Calu3 (cell line): Measurements from ENCODE around the gene CLEC4F. TPM values are rescaled to one million over a fixed set of nuclear protein-coding genes. Genes with fewer than 3 reads are reported as not detected.

Experiments used
- BruUV-seq: library from RNA; stranded (reverse); fragments of 400-500 nt; replicated peaks from 2 replicates; lab custom pipeline; 2021; lab: Mats Ljungman, UMichigan
- CTCF ChIA-PET: fragments of 300-600 bp; sonication (Branson Sonifier 250); formaldehyde crosslinking; loops from one replicate; lab custom pipeline; 2022; ENCODE audit warnings: antibody characterized with exemption; lab: Charles Lee
- DNase-seq: peaks from one replicate; pipeline ENCODE4 v3.0.0; 2022
- H3K27ac Mint-ChIP-seq: one replicate; pipeline ENCODE4 v1.8.0; 2022; ENCODE audit warnings: mixed read lengths; ENCODE audit not compliant: unreplicated experiment
- H3K27me3 Mint-ChIP-seq: one replicate; pipeline ENCODE4 v1.8.0; 2022; ENCODE audit warnings: mixed read lengths; ENCODE audit not compliant: unreplicated experiment
- H3K36me3 Mint-ChIP-seq: one replicate; pipeline ENCODE4 v1.8.0; 2022; ENCODE audit warnings: mild to moderate bottlenecking, moderate library complexity, mixed read lengths; ENCODE audit not compliant: insufficient read depth, unreplicated experiment
- H3K4me1 Mint-ChIP-seq: one replicate; pipeline ENCODE4 v1.8.0; 2022; ENCODE audit warnings: mild to moderate bottlenecking, low read depth, mixed read lengths; ENCODE audit not compliant: unreplicated experiment
- H3K4me3 Mint-ChIP-seq: one replicate; pipeline ENCODE4 v1.8.0; 2022; ENCODE audit warnings: mild to moderate bottlenecking, low read depth, moderate library complexity, mixed read lengths; ENCODE audit not compliant: unreplicated experiment
- H3K9me3 Mint-ChIP-seq: one replicate; pipeline ENCODE4 v1.8.0; 2022; ENCODE audit warnings: low read depth, mixed read lengths; ENCODE audit not compliant: unreplicated experiment
- intact Hi-C: fragments of 100-400 bp; cut with micrococcal nuclease; formaldehyde crosslinking; loops from one replicate; pipeline ENCODE4 v1.10.0; 2022; ENCODE audit not compliant: unreplicated experiment
- total RNA-seq: library from RNA; stranded (reverse); gene quantifications from 2 replicates; pipeline ENCODE4 v1.2.3, GENCODE V29; 2022
- TF ChIP-seq, protein P1 (sequence below): fragments of 200-600 bp; IDR thresholded peaks from one replicate; pipeline ENCODE4 v1.8.0; 2022; ENCODE audit warnings: antibody characterized with exemption; ENCODE audit not compliant: unreplicated experiment

The CLEC4F gene
- total RNA-seq, 1 experiment from 2014 or later, result not detected

DNA sequence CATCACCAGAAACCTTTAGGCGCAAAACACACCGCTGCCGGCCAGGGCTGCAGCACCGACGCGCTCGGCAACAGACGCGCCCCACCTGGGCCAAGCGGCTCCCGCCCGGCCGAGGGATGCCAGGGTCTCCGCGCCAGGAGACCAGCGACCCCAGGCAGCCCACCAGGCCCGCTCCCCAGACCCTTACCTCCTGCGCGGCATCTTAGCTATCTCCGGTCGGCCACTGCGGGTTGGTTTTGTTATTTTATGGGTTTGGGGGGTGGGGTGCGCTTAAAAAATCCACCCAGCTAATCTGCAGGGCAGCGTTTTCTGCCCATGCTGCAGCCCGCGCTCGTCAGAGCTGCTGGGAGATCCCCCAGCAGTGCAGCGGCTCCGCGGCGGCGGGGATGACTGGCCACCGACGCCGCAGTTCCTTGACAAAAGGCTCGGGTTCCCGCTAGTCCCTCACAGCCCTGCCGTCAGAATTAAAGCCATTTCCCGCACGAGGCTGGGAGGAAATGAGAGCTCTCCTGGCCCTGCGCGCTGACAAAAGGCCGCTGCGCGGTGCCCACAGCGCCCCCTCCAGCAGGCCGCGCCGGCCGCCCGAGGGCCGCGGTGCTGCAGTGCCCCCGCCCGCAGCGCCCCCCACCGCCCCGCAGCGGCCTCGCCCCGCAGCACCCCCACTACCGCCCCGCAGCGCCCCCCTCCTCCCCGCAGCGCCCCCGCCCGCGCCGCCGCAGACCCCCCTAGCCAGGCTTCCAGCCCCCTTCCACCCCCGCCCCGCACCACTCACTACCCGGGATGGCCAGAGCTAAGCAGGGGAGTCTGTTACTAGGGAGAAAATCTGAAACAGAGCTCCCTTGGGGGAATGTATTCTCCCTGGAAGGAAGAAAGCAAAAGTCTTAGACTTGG lies 52.5 kb downstream of the CLEC4F start, which contains the start of gene ADD2:
Gene ADD2 (minus strand): TSS at position 502 of the 891 bp plus-strand sequence. CDS start 61,792 bp downstream, outside the sequence.
- no TSS peak for BruUV-seq
- Mint-ChIP-seq H3K4me1 (peaks cover 9% of the 10 kb centered on the region), H3K27ac (no peak within 1 kb of the TSS), H3K27me3 (peaks cover 95% of the 10 kb centered on the region), H3K9me3 (no peaks in the 10 kb centered on the region), H3K36me3 (peaks cover 4% of the 10 kb centered on the region), H3K4me3 (peak within 1 kb of the TSS; percentile 66)
- CTCF ChIA-PET, result no interaction called here
- intact Hi-C loops, result no loop called here
- no peak for DNase-seq
- TF ChIP-seq, protein P1, sequence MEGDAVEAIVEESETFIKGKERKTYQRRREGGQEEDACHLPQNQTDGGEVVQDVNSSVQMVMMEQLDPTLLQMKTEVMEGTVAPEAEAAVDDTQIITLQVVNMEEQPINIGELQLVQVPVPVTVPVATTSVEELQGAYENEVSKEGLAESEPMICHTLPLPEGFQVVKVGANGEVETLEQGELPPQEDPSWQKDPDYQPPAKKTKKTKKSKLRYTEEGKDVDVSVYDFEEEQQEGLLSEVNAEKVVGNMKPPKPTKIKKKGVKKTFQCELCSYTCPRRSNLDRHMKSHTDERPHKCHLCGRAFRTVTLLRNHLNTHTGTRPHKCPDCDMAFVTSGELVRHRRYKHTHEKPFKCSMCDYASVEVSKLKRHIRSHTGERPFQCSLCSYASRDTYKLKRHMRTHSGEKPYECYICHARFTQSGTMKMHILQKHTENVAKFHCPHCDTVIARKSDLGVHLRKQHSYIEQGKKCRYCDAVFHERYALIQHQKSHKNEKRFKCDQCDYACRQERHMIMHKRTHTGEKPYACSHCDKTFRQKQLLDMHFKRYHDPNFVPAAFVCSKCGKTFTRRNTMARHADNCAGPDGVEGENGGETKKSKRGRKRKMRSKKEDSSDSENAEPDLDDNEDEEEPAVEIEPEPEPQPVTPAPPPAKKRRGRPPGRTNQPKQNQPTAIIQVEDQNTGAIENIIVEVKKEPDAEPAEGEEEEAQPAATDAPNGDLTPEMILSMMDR, result no peak

DNA sequence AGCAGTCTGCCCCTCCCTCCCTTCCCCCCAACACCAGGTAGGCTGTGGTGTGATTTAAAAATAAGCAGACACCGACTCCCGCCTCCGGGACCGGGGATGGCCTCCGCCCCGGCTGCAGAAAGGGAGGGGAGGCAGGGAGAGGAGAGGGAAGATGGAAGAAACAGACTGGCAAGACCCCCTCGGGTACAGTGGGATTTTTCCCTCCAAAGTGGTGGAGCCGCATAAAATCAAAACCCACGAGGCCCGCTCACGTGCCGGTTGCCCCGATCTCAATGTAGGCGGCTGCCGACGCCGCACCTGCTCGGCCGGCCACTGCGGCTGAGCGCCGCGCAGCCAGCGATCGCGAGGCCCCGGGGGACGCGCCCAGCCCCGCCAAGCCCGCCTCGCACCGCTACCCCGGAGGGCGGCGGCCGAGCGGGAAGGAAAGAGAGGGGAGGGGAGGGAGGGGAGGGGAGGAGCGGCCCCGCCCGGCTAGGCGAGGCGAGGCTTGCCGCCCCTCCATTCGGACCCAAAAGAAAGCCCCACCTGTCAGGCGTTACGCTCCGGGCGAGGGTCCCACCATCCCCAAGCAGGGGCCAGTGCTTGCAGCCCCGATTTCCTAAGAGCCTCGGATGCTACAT lies 53.2 kb downstream of the CLEC4F start:
- Mint-ChIP-seq H3K27ac (no peak overlapping the region), H3K4me3 (peak overlapping the region; percentile 66), H3K36me3 (peaks cover 4% of the 10 kb centered on the region), H3K9me3 (no peaks in the 10 kb centered on the region), H3K27me3 (peaks cover 95% of the 10 kb centered on the region), H3K4me1 (peaks cover 9% of the 10 kb centered on the region)
- CTCF ChIA-PET, result no interaction called here
- intact Hi-C loops, result no loop called here
- no peak for DNase-seq
- TF ChIP-seq, protein P1, result no peak
- BruUV-seq, result no TSS peak

DNA sequence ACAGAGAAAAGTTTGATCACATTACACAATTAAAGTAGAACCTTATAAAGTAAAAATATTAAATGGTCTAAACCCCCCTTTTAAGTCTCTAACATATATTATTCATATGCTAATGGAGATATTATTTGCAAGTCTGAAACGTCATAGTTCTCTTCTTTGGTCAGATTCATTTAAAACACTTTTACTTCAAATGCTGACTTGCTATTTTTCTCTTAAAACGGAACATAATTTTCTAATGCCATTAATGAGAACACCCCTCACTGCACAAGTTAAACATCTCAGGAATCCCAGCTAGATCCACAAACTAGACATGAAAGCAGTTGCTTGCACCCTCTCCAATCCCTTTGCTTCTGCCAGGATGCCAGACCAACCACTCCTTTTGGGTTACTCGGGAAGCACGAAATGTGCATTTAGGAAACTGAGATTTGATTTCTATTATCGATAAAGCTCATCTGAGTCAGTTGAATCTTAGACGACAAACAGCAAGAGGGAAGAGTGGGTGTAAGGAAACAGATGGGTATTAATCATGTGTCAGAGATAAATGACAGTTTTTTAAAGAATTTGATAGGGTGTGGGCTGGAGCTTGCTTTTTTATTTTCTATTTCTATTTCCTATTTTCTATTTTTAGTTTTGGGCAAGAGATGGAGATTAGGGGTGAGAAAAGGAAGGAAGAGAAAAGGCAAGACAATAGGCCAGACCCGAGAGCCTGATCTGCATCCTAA lies 53.9 kb downstream of the CLEC4F start:
- peak overlapping the region; percentile 66 for H3K4me3 Mint-ChIP-seq
- CTCF ChIA-PET, result no interaction called here
- intact Hi-C loops, result no loop called here
- H3K9me3 Mint-ChIP-seq, result no peaks in the 10 kb centered on the region
- peaks cover 9% of the 10 kb centered on the region for H3K4me1 Mint-ChIP-seq
- H3K36me3 Mint-ChIP-seq, result peaks cover 4% of the 10 kb centered on the region
- DNase-seq, result no peak
- H3K27ac Mint-ChIP-seq, result no peak overlapping the region
- peaks cover 95% of the 10 kb centered on the region for H3K27me3 Mint-ChIP-seq
- TF ChIP-seq, protein P1, result no peak
- BruUV-seq, result no TSS peak

DNA sequence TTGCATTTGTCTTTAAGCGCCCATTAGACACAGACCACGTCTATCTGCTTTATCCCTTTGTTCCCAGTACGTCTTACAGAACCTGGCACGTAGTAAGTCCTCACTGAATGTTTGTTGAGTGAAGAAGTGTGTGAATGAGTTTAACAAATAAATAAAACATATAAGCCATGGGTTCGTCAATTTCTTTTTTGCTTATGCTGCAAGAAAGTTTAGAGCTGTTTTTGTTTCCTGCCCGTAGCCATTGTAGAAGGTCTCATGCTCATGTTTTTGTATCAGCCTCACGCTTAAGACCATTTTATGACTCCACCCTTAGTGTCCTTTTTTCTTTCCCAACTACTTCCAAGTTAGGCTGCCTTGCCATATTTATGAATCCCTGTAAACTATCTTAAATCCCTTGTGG lies 54.9 kb downstream of the CLEC4F start:
- peaks cover 88% of the 10 kb centered on the region for H3K27me3 Mint-ChIP-seq

More for the DNA sequence above, 54.9 kb downstream of the CLEC4F start:
- BruUV-seq, result no TSS peak
- no peak overlapping the region for H3K4me3 Mint-ChIP-seq
- no peak overlapping the region for H3K27ac Mint-ChIP-seq
- peaks cover 4% of the 10 kb centered on the region for H3K36me3 Mint-ChIP-seq
- no peak for DNase-seq
- TF ChIP-seq, protein P1, result no peak
- peaks cover 9% of the 10 kb centered on the region for H3K4me1 Mint-ChIP-seq
- CTCF ChIA-PET, result no interaction called here
- no peaks in the 10 kb centered on the region for H3K9me3 Mint-ChIP-seq
- intact Hi-C loops, result no loop called here
